AG04449 (cell line): ENCODE data around the gene C3orf22.
"Not testable (repeated sequence)": the region's sequence is repeated elsewhere in the genome, so short reads cannot be mapped to it uniquely, and the experiment has no call there.

ENCODE experiments used
- CTCF ChIA-PET: fragments of 350-600 bp; formaldehyde crosslinking; extraction: SDS; loops from one replicate; lab custom pipeline; 2021; ENCODE audit warnings: antibody characterized with exemption; lab: Yijun Ruan, JAX
- POLR2A ChIA-PET: fragments of 400-600, 350-600 bp; formaldehyde crosslinking; extraction: SDS; loops from one replicate; lab custom pipeline; 2020; ENCODE audit warnings: antibody characterized with exemption, inconsistent platforms; lab: Yijun Ruan, JAX
- DNase-seq: peaks from one replicate; pipeline ENCODE4 v3.0.0-alpha.2; 2010; ENCODE audit warnings: low read depth, low spot score
- H3K4me3 ChIP-seq: 2 replicates; pipeline ENCODE4 v1.5.1; 2011; ENCODE audit warnings: low read depth, mild to moderate bottlenecking, control low read depth, low read length
- TF ChIP-seq, protein P1 (sequence below): IDR thresholded peaks from one replicate; pipeline ENCODE4 v1.5.1; 2011; ENCODE audit warnings: mild to moderate bottlenecking, moderate library complexity, low read length, control low read depth, inconsistent platforms; ENCODE audit not compliant: insufficient read depth; ENCODE audit errors: missing control alignments

C3orf22 gene, protein sequence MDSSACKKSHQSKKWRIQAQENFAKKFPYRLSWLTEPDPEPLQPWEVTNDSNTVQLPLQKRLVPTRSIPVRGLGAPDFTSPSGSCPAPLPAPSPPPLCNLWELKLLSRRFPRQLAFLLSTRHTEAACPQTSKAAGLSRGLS

DNA sequence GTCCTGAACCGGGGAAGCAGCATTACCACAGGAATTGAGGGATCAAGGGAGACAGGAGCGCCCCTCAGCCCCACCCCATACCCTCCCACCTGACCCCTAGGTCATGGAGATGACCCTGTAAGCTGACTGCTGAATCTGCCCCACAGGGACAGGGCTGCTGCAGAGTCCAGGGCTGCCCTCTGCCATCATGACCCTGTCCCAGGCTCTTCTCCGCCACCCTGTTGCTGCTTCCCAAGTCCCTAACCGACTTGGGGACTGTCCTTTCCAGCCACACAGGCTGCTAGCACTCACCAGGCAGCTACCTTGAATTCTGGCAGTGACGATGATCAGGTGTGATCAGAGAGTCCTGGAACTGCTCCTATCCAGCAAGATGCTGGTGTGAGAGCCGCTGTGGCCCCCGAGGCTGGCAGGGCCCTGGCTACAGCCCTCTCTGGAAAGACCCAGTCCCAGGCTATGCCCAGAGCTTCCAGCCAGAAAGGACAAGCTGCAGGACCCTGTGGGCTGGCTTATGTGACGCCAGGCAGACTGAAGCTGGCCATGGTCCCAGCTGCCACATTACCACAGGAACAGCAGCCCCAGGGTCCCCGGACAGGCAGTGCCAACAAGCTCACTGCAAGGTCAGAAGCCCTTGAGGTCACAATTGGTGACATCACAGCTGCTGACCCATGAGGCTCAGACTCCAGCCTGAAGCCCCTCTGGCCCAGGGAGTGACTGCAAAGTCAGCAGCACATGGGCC, at the start of gene C3orf22:
Gene C3orf22 (minus strand): TSS at position 597 of the 736 bp plus-strand sequence. CDS start 5,542 bp downstream, outside the sequence.
- ChIA-PET CTCF (interaction anchor here (0.8 kb wide), 1 partner anchor 36 kb away, joined by 3 read pairs; no protein-coding TSS in a partner anchor), POLR2A (no interaction called here)
- TF ChIP-seq, protein P1, sequence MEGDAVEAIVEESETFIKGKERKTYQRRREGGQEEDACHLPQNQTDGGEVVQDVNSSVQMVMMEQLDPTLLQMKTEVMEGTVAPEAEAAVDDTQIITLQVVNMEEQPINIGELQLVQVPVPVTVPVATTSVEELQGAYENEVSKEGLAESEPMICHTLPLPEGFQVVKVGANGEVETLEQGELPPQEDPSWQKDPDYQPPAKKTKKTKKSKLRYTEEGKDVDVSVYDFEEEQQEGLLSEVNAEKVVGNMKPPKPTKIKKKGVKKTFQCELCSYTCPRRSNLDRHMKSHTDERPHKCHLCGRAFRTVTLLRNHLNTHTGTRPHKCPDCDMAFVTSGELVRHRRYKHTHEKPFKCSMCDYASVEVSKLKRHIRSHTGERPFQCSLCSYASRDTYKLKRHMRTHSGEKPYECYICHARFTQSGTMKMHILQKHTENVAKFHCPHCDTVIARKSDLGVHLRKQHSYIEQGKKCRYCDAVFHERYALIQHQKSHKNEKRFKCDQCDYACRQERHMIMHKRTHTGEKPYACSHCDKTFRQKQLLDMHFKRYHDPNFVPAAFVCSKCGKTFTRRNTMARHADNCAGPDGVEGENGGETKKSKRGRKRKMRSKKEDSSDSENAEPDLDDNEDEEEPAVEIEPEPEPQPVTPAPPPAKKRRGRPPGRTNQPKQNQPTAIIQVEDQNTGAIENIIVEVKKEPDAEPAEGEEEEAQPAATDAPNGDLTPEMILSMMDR, result no peak
- H3K4me3 ChIP-seq, result no peak within 1 kb of the TSS
- no peak for DNase-seq

DNA sequence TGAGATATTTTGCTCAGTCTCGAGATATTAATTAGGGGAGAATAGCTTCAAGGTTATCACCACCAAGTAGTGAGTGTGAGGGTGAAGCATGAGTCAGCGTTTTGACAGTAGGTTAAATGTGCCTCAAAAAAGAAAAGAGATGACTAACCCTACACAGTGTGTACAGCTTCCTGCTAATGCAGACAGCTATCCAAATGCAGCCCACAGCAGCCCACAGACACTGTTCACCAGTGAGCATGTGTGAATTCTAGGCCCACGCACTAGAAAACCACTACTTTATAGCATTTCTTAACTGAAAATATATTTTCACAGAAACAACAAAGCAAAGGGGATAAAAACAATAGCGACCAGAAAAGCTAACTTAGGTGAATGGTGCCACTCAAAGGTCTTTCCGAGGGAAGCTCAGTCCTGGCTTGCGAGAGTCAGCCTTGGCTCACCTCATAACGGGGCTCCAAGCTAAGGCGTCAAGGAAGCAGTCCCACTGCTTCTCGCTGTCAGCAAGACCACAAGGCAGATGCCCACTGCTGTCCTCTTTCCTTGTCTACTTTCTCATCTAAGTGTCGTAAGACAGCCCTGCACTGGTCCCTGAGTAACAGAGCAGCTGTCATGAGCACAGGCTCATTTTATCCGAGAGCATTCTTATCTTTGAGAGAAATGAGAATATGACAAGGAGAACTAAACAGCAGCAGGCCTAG, 48.6 kb upstream of the C3orf22 start:
- DNase-seq, result peak; percentile 24
- H3K4me3 ChIP-seq, result no peak overlapping the region
- ChIA-PET POLR2A (interaction anchor here (0.7 kb wide), 1 partner anchor 15 kb away, joined by 4 read pairs; no protein-coding TSS in a partner anchor), CTCF (no interaction called here)
- TF ChIP-seq, protein P1, result no peak

DNA sequence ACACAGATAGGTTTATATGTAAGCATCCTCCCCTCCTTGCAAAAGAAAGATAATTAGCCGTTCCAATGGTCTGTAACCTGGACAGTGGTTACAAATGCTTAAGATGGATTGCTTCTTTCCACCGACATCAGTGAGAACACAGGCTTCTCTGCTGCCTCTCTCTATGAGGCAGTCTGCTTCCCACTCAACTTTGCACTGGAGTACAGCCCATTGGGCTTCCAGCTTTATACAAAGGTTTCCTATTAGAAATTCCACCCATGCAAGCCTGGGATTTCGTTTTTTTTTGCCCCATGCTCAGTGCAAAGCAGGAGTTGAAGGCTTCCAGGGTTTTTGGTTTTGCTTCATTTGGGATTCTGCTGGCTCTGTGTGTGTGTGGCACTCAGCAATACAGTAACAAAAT, 47.3 kb upstream of the C3orf22 start:
- POLR2A ChIA-PET, result no interaction called here
- no peak for DNase-seq
- H3K4me3 ChIP-seq, result no peak overlapping the region
- CTCF ChIA-PET, result no interaction called here
- TF ChIP-seq, protein P1, result no peak

DNA sequence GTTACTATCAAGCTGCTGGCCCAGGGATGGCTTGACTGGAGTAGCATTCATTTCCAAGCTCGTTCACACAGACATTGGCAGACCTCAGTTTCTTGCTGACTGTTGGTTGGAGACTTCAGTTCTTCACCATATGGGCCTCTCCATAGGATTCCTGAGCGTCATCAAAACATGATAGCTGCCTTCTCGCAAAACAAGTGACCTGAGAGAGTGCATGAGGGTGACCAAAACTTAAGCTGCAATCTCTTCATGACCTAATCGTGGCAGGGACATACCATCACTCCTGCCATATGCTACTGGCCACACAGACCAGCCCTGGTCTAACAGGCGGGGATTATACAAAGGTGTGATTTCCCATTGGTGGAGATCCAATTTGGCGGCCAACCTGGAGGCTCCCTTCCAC, 46.0 kb upstream of the C3orf22 start:
- TF ChIP-seq, protein P1, result no peak
- ChIA-PET CTCF (no interaction called here), POLR2A (no interaction called here)
- H3K4me3 ChIP-seq, result no peak overlapping the region
- no peak for DNase-seq

DNA sequence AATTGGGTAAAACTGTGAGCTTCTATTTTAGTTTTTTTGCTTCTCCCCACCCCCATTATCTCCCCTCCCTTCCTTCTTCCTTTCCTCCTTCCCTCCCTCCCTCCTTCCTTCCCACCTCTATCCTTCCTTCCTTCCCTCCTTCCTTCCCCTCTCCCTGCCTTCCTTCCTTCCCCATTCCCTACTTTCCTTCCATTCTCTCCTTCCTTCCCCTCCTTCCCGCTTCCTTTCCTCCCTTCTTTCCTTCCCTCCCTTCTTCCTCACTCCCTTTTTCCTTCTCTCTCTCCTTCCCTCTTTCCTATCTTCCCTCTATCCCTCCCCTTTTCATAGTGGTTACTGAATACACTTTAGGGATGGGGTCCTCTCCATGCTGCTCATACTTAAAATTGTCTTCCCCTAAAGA, 40.4 kb upstream of the C3orf22 start:
- H3K4me3 ChIP-seq, result no peak overlapping the region
- no peak for DNase-seq
- ChIA-PET POLR2A (no interaction called here), CTCF (no interaction called here)
- TF ChIP-seq, protein P1, result no peak

DNA sequence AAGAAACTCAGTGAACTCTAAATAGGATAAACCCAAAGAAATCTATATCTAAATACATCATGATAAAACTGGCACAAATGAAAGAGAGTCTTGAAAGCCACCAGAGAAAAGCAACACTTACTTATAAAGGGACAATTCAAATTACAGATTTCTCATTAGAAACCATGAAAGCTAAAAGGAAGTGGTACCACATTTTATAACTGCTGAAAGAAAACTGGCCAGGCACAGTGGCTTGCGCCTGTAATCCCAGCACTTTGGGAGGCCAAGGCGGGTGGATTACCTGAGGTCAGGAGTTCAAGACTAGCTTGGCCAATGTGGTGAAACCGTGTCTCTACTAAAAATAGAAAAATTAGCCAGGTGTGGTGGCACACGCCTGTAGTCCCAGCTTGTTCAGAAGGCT, 36.7 kb upstream of the C3orf22 start:
- DNase-seq, result not testable (repeated sequence)

DNA sequence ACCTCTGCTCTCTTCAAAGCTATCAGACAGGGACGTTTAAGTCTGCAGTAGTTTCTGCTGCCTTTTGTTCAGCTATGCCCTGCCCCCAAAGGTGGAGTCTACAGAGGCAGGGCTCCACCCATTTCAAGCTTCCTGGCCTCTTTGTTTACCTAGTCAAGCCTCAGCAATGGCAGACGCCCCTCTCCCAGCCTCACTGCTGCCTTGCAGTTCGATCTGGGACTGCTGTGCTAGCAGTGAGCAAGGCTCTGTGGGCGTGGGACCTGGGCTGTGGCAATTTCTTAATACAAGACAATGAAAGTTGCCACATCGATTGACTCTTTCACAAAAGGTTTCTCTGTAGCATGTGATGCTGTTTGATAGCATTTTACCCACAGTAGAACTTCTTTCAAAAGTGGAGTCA, 32.8 kb upstream of the C3orf22 start:
- POLR2A ChIA-PET, DNase-seq, CTCF ChIA-PET, H3K4me3 ChIP-seq: not testable (repeated sequence)

More for the DNA sequence above, 36.7 kb upstream of the C3orf22 start:
- CTCF ChIA-PET, POLR2A ChIA-PET, H3K4me3 ChIP-seq: not testable (repeated sequence)
